WERI-Rb-1 (cell line): Measurements from ENCODE around the gene PELO.

ENCODE experiments used
- DNase-seq: peaks from one replicate; pipeline ENCODE4 v3.0.0-alpha.2; 2020
- H3K27ac ChIP-seq: fragments of 250-450 bp; sonication (Bioruptor Pico); 2 replicates; pipeline ENCODE4 v1.5.1; 2020; ENCODE audit warnings: mild to moderate bottlenecking, moderate library complexity
- H3K27me3 ChIP-seq: fragments of 250-450 bp; sonication (Bioruptor Pico); 2 replicates; pipeline ENCODE4 v1.5.1; 2021; ENCODE audit warnings: mild to moderate bottlenecking, low read depth, moderate library complexity; ENCODE audit not compliant: insufficient read depth, severe bottlenecking
- H3K36me3 ChIP-seq: fragments of 250-450 bp; sonication (Bioruptor Pico); 2 replicates; pipeline ENCODE4 v1.5.1; 2020; ENCODE audit warnings: mild to moderate bottlenecking, moderate library complexity
- H3K4me3 ChIP-seq: 2 replicates; pipeline ENCODE4 v1.5.1; 2011; ENCODE audit warnings: low read depth, mild to moderate bottlenecking, control low read depth, low read length
- H3K9me3 ChIP-seq: fragments of 250-450 bp; sonication (Bioruptor Pico); 2 replicates; pipeline ENCODE4 v1.5.1; 2021; ENCODE audit warnings: mild to moderate bottlenecking, moderate library complexity; ENCODE audit not compliant: severe bottlenecking
- CTCF ChIP-seq: IDR thresholded peaks from 2 replicates; pipeline ENCODE4 v1.5.1; 2011; ENCODE audit warnings: low read depth, mild to moderate bottlenecking, control low read depth, inconsistent platforms, low read length

The PELO gene, protein sequence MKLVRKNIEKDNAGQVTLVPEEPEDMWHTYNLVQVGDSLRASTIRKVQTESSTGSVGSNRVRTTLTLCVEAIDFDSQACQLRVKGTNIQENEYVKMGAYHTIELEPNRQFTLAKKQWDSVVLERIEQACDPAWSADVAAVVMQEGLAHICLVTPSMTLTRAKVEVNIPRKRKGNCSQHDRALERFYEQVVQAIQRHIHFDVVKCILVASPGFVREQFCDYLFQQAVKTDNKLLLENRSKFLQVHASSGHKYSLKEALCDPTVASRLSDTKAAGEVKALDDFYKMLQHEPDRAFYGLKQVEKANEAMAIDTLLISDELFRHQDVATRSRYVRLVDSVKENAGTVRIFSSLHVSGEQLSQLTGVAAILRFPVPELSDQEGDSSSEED

GRCh38 chr5:52787600-52788504, at the start of gene PELO, which contains the start of gene ITGA1:
Gene PELO, plus strand, starts transcription at chr5:52787916. Its CDS starts 12,479 bp downstream, at chr5:52800395.
Gene ITGA1, plus strand, starts transcription at chr5:52787916. Its CDS starts 438 bp downstream, at chr5:52788354.
- peak; percentile 79 for DNase-seq
- H3K4me3 ChIP-seq = peak within 1 kb of the TSS; percentile 53
- H3K27ac ChIP-seq = peak within 1 kb of the TSS; percentile 50

GRCh38 chr5:52738095-52738506, 49.6 kb upstream of the PELO start:
- no peak overlapping the region for H3K4me3 ChIP-seq
- no peak overlapping the region for H3K27ac ChIP-seq
- H3K27me3 ChIP-seq = no peaks in the 10 kb centered on the region
- TF ChIP-seq CTCF = no peak
- no peaks in the 10 kb centered on the region for H3K36me3 ChIP-seq
- no peaks in the 10 kb centered on the region for H3K9me3 ChIP-seq
- no peak for DNase-seq

More at GRCh38 chr5:52787600-52788504, at the start of gene PELO, which contains the start of gene ITGA1:
- TF ChIP-seq CTCF = peak; percentile 65
- Histone ChIP-seq H3K9me3 (no peaks in the 10 kb centered on the region), H3K36me3 (no peaks in the 10 kb centered on the region; the same call in 1 of the 2 replicates), H3K27me3 (peaks cover 2% of the 10 kb centered on the region)

DNA sequence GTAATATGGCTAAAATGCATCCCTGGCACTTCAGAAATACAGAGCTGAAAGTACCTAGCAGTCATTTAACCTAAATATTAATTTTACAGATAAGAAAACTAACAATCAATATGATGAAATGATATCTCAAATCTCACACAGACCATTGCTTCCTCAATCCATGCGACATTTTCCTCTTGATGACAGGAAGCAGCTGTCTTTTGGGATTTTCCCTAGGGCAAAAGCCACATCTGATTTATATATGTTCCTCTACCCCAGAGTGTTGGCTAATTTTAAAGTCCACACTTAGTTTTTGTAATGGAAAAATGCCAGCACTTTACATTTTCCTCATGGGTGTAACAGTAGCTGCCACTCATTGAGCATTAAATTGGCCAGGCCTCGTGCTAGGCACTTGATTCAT, 47.7 kb upstream of the PELO start:
- Histone ChIP-seq H3K27ac (no peak overlapping the region), H3K4me3 (no peak overlapping the region), H3K27me3 (no peaks in the 10 kb centered on the region), H3K36me3 (no peaks in the 10 kb centered on the region), H3K9me3 (no peaks in the 10 kb centered on the region)
- DNase-seq = no peak
- no peak for TF ChIP-seq CTCF

GRCh38 chr5:52743012-52743411, 44.7 kb upstream of the PELO start:
- no peak for DNase-seq
- no peaks in the 10 kb centered on the region for H3K36me3 ChIP-seq
- no peaks in the 10 kb centered on the region for H3K27me3 ChIP-seq
- no peak for TF ChIP-seq CTCF
- H3K27ac ChIP-seq = no peak overlapping the region
- H3K4me3 ChIP-seq = no peak overlapping the region
- H3K9me3 ChIP-seq = no peaks in the 10 kb centered on the region

GRCh38 chr5:52743529-52743928, 44.2 kb upstream of the PELO start:
- H3K36me3 ChIP-seq = no peaks in the 10 kb centered on the region
- no peaks in the 10 kb centered on the region for H3K27me3 ChIP-seq
- no peaks in the 10 kb centered on the region for H3K9me3 ChIP-seq
- TF ChIP-seq CTCF = no peak
- no peak overlapping the region for H3K4me3 ChIP-seq
- DNase-seq = no peak
- H3K27ac ChIP-seq = no peak overlapping the region
